Activated CD8-positive, alpha-beta T cell treated with anti-CD3 and anti-CD28 coated beads for 36 hours (primary cell): ENCODE results near the gene ITIH1. TPM values are rescaled to one million over a fixed set of nuclear protein-coding genes. Genes with fewer than 3 reads are reported as not detected.

Experiments
- ATAC-seq: fragments of 200-7000 bp; cut with Tn5 transposase; one replicate; pipeline ENCODE4 v1.10.0; 2021; ENCODE audit warnings: mild to moderate bottlenecking, moderate library complexity
- CTCF ChIA-PET: fragments of 350-600 bp; sonication (Branson Sonifier 250); formaldehyde crosslinking; loops from one replicate; lab custom pipeline; 2021; ENCODE audit warnings: antibody characterized with exemption; lab: Charles Lee
- POLR2A ChIA-PET: fragments of 350-600 bp; sonication (Branson Sonifier 250); formaldehyde crosslinking; loops from one replicate; lab custom pipeline; 2021; ENCODE audit warnings: antibody characterized with exemption; lab: Charles Lee
- DNase-seq: peaks from one replicate; pipeline ENCODE4 v3.0.0-alpha.2; 2020
- H3K27ac Mint-ChIP-seq: one replicate; pipeline ENCODE4 v1.8.0; 2021; ENCODE audit warnings: mild to moderate bottlenecking, mixed read lengths
- H3K27me3 Mint-ChIP-seq: one replicate; pipeline ENCODE4 v1.8.0; 2021; ENCODE audit warnings: mixed read lengths
- H3K36me3 Mint-ChIP-seq: one replicate; pipeline ENCODE4 v1.8.0; 2021; ENCODE audit warnings: low read depth, mixed read lengths
- H3K4me1 Mint-ChIP-seq: one replicate; pipeline ENCODE4 v1.8.0; 2021; ENCODE audit warnings: low read depth, mixed read lengths
- H3K4me3 Mint-ChIP-seq: one replicate; pipeline ENCODE4 v1.8.0; 2021; ENCODE audit warnings: mild to moderate bottlenecking, moderate library complexity, mixed read lengths
- H3K9me3 Mint-ChIP-seq: one replicate; pipeline ENCODE4 v1.8.0; 2021; ENCODE audit warnings: mixed read lengths
- CTCF ChIP-seq: fragments of 200-600 bp; IDR thresholded peaks from one replicate; pipeline ENCODE4 v1.8.0; 2022; ENCODE audit warnings: antibody characterized with exemption, mild to moderate bottlenecking
- intact Hi-C: fragments of 100-400 bp; cut with micrococcal nuclease; formaldehyde crosslinking; loops from one replicate; pipeline ENCODE4 v1.10.0; 2022
- total RNA-seq, 2 experiments: library from RNA; stranded (reverse); gene quantifications; one replicate each; pipeline ENCODE4 v1.2.3, GENCODE V29; 2021

The ITIH1 gene
- total RNA-seq, 2 experiments from 2014 or later = not detected

GRCh38 chr3:52790337-52790736 is 12.9 kb downstream of the ITIH1 start:
- H3K4me3 Mint-ChIP-seq = no peak overlapping the region
- H3K36me3 Mint-ChIP-seq = no peaks in the 10 kb centered on the region
- ATAC-seq (no peak), DNase-seq (no peak)
- H3K9me3 Mint-ChIP-seq = no peaks in the 10 kb centered on the region
- POLR2A ChIA-PET = no interaction called here
- CTCF ChIA-PET = interaction anchor here (1.3 kb wide), 1 partner anchor 8 kb away, joined by 3 read pairs; no protein-coding TSS in a partner anchor
- no peak for TF ChIP-seq CTCF
- intact Hi-C loops = no loop called here
- no peak overlapping the region for H3K27ac Mint-ChIP-seq
- H3K4me1 Mint-ChIP-seq = no peaks in the 10 kb centered on the region
- no peaks in the 10 kb centered on the region for H3K27me3 Mint-ChIP-seq

- Mint-ChIP-seq H3K4me3 (no peak overlapping the region), H3K27ac (no peak overlapping the region), H3K4me1 (no peaks in the 10 kb centered on the region), H3K36me3 (no peaks in the 10 kb centered on the region), H3K9me3 (no peaks in the 10 kb centered on the region), H3K27me3 (no peaks in the 10 kb centered on the region)
- ChIA-PET POLR2A (no interaction called here), CTCF (interaction anchor here (1.3 kb wide), 1 partner anchor 8 kb away, joined by 3 read pairs; no protein-coding TSS in a partner anchor)
- intact Hi-C loops = no loop called here
- DNase-seq = no peak
- no peak for ATAC-seq
- TF ChIP-seq CTCF = no peak
These were observed 13.3 kb downstream of the ITIH1 start for GRCh38 chr3:52790741-52791140.

GRCh38 chr3:52791366-52791765 is 14.0 kb downstream of the ITIH1 start:
- CTCF ChIA-PET = interaction anchor here (0.7 to 1.1 kb wide), 2 partner anchors 30 to 72 kb away, joined by 3 read pairs; no protein-coding TSS in a partner anchor
- no peak for TF ChIP-seq CTCF
- no peaks in the 10 kb centered on the region for H3K36me3 Mint-ChIP-seq

GRCh38 chr3:52791928-52792327 is 14.5 kb downstream of the ITIH1 start:
- no peaks in the 10 kb centered on the region for H3K4me1 Mint-ChIP-seq
- ATAC-seq = no peak
- no peaks in the 10 kb centered on the region for H3K27me3 Mint-ChIP-seq
- H3K9me3 Mint-ChIP-seq = no peaks in the 10 kb centered on the region
- H3K27ac Mint-ChIP-seq = no peak overlapping the region
- intact Hi-C loops = no loop called here
- DNase-seq = no peak
- TF ChIP-seq CTCF = no peak
- H3K4me3 Mint-ChIP-seq = no peak overlapping the region
- no peaks in the 10 kb centered on the region for H3K36me3 Mint-ChIP-seq
- ChIA-PET CTCF (interaction anchor here (0.7 to 1.1 kb wide), 2 partner anchors 29 to 72 kb away, joined by 3 read pairs; no protein-coding TSS in a partner anchor), POLR2A (interaction anchor here (1.0 kb wide), 1 partner anchor 157 kb away, joined by 4 read pairs; no protein-coding TSS in a partner anchor)

More at GRCh38 chr3:52791366-52791765, 14.0 kb downstream of the ITIH1 start:
- Mint-ChIP-seq H3K9me3 (no peaks in the 10 kb centered on the region), H3K27ac (no peak overlapping the region), H3K27me3 (no peaks in the 10 kb centered on the region), H3K4me3 (no peak overlapping the region), H3K4me1 (no peaks in the 10 kb centered on the region)
- DNase-seq = no peak
- POLR2A ChIA-PET = no interaction called here
- intact Hi-C loops = no loop called here
- no peak for ATAC-seq

- intact Hi-C loops = no loop called here
- Mint-ChIP-seq H3K36me3 (no peaks in the 10 kb centered on the region), H3K27ac (no peak overlapping the region), H3K4me3 (no peak overlapping the region), H3K9me3 (no peaks in the 10 kb centered on the region), H3K27me3 (no peaks in the 10 kb centered on the region), H3K4me1 (no peaks in the 10 kb centered on the region)
- no peak for DNase-seq
- no peak for TF ChIP-seq CTCF
- no peak for ATAC-seq
- POLR2A ChIA-PET = interaction anchor here (1.0 kb wide), 1 partner anchor 156 kb away, joined by 4 read pairs; no protein-coding TSS in a partner anchor
- CTCF ChIA-PET = interaction anchor here (1.1 kb wide), 1 partner anchor 73 kb away, joined by 3 read pairs; no protein-coding TSS in a partner anchor
These were observed 15.0 kb downstream of the ITIH1 start for GRCh38 chr3:52792413-52792812.
